Adrenal gland (tissue), 5 donors: Measurements from ENCODE around the gene METTL16.

ENCODE experiments used
- CTCF ChIP-seq, 6 experiments: fragments of 450-650 bp in 4 of 6; fragments of 200-600 bp in 2 of 6; sonication (generic) in 1 of 6; IDR thresholded peaks; 1 replicate in 5 of 6; 2 replicates in 1 of 6; pipeline versions ENCODE4 v1.5.1 to v1.8.0; 2016 to 2021; ENCODE audit warnings: antibody characterized with exemption in 6 of 6, mild to moderate bottlenecking in 2 of 6, moderate library complexity in 1 of 6
- POLR2A ChIP-seq, 2 donors: fragments of 450-650 bp; IDR thresholded peaks; one replicate each; pipeline ENCODE4 v1.6.1; 2017; ENCODE audit warnings: antibody characterized with exemption in 2 of 2, mild to moderate bottlenecking in 2 of 2, moderate library complexity in 1 of 2
- donor health status: DM: no; HTN: no; CAD: no.

- TF ChIP-seq CTCF (IDR thresholded peaks at IDR 0.05) (no peak), POLR2A (IDR thresholded peaks at IDR 0.05) (no peak)
These were observed 11.2 kb downstream of the METTL16 start for GRCh38 chr17:2500446-2500845.
